ENCODE results near the gene SMYD4. TPM values are rescaled to one million over a fixed set of nuclear protein-coding genes. Genes with fewer than 3 reads are reported as not detected.
"Not testable (repeated sequence)": the region's sequence is repeated elsewhere in the genome, so short reads cannot be mapped to it uniquely, and the experiment has no call there.

Gene SMYD4
- total RNA-seq, 6 donors from 2014 or later = 9.1 to 28.3 (median 17.3) TPM

GRCh38 chr17:1813088-1813487 is 16.6 kb downstream of the SMYD4 start:
- TF ChIP-seq POLR2A (IDR thresholded peaks at IDR 0.05) (no peak), EP300 (IDR thresholded peaks at IDR 0.05) (no peak), POLR2AphosphoS5 (IDR thresholded peaks at IDR 0.05) (no peak)
- TF ChIP-seq, protein P1, sequence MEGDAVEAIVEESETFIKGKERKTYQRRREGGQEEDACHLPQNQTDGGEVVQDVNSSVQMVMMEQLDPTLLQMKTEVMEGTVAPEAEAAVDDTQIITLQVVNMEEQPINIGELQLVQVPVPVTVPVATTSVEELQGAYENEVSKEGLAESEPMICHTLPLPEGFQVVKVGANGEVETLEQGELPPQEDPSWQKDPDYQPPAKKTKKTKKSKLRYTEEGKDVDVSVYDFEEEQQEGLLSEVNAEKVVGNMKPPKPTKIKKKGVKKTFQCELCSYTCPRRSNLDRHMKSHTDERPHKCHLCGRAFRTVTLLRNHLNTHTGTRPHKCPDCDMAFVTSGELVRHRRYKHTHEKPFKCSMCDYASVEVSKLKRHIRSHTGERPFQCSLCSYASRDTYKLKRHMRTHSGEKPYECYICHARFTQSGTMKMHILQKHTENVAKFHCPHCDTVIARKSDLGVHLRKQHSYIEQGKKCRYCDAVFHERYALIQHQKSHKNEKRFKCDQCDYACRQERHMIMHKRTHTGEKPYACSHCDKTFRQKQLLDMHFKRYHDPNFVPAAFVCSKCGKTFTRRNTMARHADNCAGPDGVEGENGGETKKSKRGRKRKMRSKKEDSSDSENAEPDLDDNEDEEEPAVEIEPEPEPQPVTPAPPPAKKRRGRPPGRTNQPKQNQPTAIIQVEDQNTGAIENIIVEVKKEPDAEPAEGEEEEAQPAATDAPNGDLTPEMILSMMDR (IDR thresholded peaks at IDR 0.05) = no peak
- Histone ChIP-seq H3K4me3 (no peak overlapping the region), H3K36me3 (peaks cover 2 to 25% (median 11%) of the 10 kb centered on the region in 4 donors), H3K9me3 (no peaks in the 10 kb centered on the region), H3K27ac (no peak overlapping the region), H3K4me1 (no peaks in the 10 kb centered on the region), H3K27me3 (no peaks in the 10 kb centered on the region)
- WGBS, 2 donors = 80 to 86% methylated on average over 5 of the region's 5 CpGs
- DNase-seq = no peak
- peak in 1 of 2 donors; percentile 61 for ATAC-seq (ENCODE audit: low FRiP score in 2 of 2)

- no peaks in the 10 kb centered on the region for H3K9me3 ChIP-seq
- H3K4me1 ChIP-seq = no peaks in the 10 kb centered on the region
- no peak for TF ChIP-seq POLR2A (IDR thresholded peaks at IDR 0.05)
- no peak overlapping the region for H3K4me3 ChIP-seq
- 83 to 90% methylated on average over 13 to 20 of the region's 20 CpGs for WGBS, 2 donors
- H3K36me3 ChIP-seq = peaks cover 2 to 25% (median 11%) of the 10 kb centered on the region in 4 donors
- no peak overlapping the region for H3K27ac ChIP-seq
- H3K27me3 ChIP-seq = no peaks in the 10 kb centered on the region
- ATAC-seq (ENCODE audit: low FRiP score in 2 of 2) = no peak
- no peak for DNase-seq
Observed at GRCh38 chr17:1810450-1811103, 19.1 kb downstream of the SMYD4 start.

DNA sequence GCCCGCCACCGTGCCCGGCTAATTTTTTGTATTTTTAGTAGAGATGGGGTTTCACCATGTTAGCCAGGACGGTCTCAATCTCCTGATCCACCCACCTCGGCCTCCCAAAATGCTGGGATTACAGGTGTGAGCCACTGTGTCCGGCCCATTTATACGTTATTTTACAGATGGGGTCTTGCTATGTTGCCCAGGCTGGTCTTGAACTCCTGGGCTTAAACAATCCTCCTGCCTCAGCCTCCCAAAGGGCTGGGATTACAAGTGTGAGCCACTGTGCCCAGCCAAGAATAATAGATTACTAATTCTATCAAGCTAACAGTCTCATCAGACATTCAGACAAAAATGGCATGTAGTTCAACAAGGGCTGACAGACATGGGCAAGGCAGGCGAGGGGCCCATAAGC is 19.9 kb downstream of the SMYD4 start:
- not testable (repeated sequence) for H3K4me3 ChIP-seq; ATAC-seq (ENCODE audit: low FRiP score in 2 of 2); H3K4me1 ChIP-seq; H3K27ac ChIP-seq; H3K27me3 ChIP-seq; H3K9me3 ChIP-seq; DNase-seq
- peaks cover 2 to 25% (median 11%) of the 10 kb centered on the region in 4 donors for H3K36me3 ChIP-seq
- WGBS, 2 donors = 94 to 97% methylated on average over 8 of the region's 8 CpGs

GRCh38 chr17:1808644-1809043 is 21.1 kb downstream of the SMYD4 start:
- 85 to 86% methylated on average over 2 of the region's 2 CpGs for WGBS, 2 donors
- peaks cover 2 to 29% (median 17%) of the 10 kb centered on the region in 4 donors for H3K36me3 ChIP-seq
- no peak for ATAC-seq (ENCODE audit: low FRiP score in 2 of 2)

DNA sequence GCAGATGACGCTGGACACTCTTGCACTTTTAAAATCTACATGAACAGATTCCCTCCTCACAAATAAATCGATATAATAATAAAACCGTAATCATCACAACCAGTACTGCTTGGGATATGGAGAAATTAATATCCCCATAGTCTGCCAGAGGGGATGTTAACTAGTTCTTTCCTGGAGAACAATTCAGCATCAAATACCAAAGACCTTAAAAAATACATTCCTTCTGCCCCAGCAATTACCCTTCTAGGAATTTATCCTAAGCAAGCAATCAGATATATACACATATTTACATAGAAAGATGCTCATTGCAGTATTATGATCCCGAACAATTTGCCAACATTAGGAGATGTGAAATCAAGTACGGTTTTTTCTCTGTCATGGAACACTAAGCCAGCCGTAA is 21.8 kb downstream of the SMYD4 start:
- Histone ChIP-seq H3K4me1 (no peaks in the 10 kb centered on the region), H3K4me3 (no peak overlapping the region), H3K9me3 (no peaks in the 10 kb centered on the region), H3K36me3 (peaks cover 2 to 30% (median 16%) of the 10 kb centered on the region in 4 donors), H3K27ac (no peak overlapping the region), H3K27me3 (no peaks in the 10 kb centered on the region)
- TF ChIP-seq POLR2A (IDR thresholded peaks at IDR 0.05) = no peak
- no peak for TF ChIP-seq POLR2AphosphoS5 (IDR thresholded peaks at IDR 0.05)
- TF ChIP-seq EP300 (IDR thresholded peaks at IDR 0.05) = no peak
- TF ChIP-seq, protein P1 (IDR thresholded peaks at IDR 0.05) = no peak
- ATAC-seq (ENCODE audit: low FRiP score in 2 of 2) = no peak
- WGBS, 2 donors = 94 to 95% methylated on average over 6 of the region's 6 CpGs
- DNase-seq = no peak

More at GRCh38 chr17:1808644-1809043, 21.1 kb downstream of the SMYD4 start:
- Histone ChIP-seq H3K4me1 (no peaks in the 10 kb centered on the region), H3K27me3 (no peaks in the 10 kb centered on the region), H3K27ac (no peak overlapping the region), H3K4me3 (no peak overlapping the region), H3K9me3 (no peaks in the 10 kb centered on the region)
- no peak for DNase-seq
- TF ChIP-seq, protein P1 (IDR thresholded peaks at IDR 0.05) = no peak
- TF ChIP-seq POLR2AphosphoS5 (IDR thresholded peaks at IDR 0.05) = no peak
- no peak for TF ChIP-seq EP300 (IDR thresholded peaks at IDR 0.05)

DNA sequence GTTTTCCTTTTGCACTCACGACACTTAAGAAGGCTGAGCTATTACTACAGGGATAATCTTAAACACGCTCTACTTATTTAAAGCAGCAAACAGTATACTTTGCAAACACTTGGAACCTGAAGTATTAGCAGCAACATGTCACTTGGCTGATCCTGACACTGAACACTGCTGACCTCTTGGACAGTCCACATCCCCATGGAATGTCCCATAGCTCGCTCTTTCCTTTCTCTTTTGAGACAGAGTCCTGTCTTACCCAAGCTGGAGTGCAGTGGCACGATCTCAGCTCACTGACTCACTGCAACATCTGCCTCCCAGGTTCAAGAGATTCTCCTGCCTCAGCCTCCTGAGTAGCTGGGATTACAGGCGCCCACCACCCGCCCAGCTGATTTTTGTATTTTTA is 26.4 kb downstream of the SMYD4 start:
- Histone ChIP-seq H3K4me1 (no peaks in the 10 kb centered on the region), H3K4me3 (no peak overlapping the region), H3K27ac (no peak overlapping the region), H3K36me3 (peaks cover 9 to 31% (median 19%) of the 10 kb centered on the region in 4 donors), H3K9me3 (no peaks in the 10 kb centered on the region), H3K27me3 (no peaks in the 10 kb centered on the region)
- 79 to 96% methylated on average over 6 of the region's 6 CpGs for WGBS, 2 donors
- DNase-seq (no peak), ATAC-seq (ENCODE audit: low FRiP score in 2 of 2) (no peak)
- TF ChIP-seq POLR2AphosphoS5 (IDR thresholded peaks at IDR 0.05) = no peak
- TF ChIP-seq EP300 (IDR thresholded peaks at IDR 0.05) = no peak
- no peak for TF ChIP-seq POLR2A (IDR thresholded peaks at IDR 0.05)
- TF ChIP-seq, protein P1 (IDR thresholded peaks at IDR 0.05) = no peak
